Measurements from ENCODE around the gene PAXX.

PAXX gene

GRCh38 chr9:136952321-136952850 lies 39.8 kb upstream of the PAXX start:
- in situ Hi-C loops (cut with HindIII; ENCODE audit: low sequenced_read_pairs): no loop called here

- in situ Hi-C loops (cut with HindIII; ENCODE audit: low sequenced_read_pairs): no loop called here
Observed at GRCh38 chr9:136952876-136953770, 39.1 kb upstream of the PAXX start.

- in situ Hi-C loops (cut with HindIII; ENCODE audit: low sequenced_read_pairs): no loop called here
Observed at GRCh38 chr9:136953771-136954269, 38.4 kb upstream of the PAXX start.

GRCh38 chr9:136954270-136955083 lies 37.7 kb upstream of the PAXX start:
- in situ Hi-C loops (cut with HindIII; ENCODE audit: low sequenced_read_pairs): no loop called here

- in situ Hi-C loops (cut with HindIII; ENCODE audit: low sequenced_read_pairs): no loop called here
Observed at GRCh38 chr9:136955202-136955942, 36.9 kb upstream of the PAXX start.

- in situ Hi-C loops (cut with HindIII; ENCODE audit: low sequenced_read_pairs): no loop called here
Observed at GRCh38 chr9:136955943-136956335, 36.3 kb upstream of the PAXX start.

GRCh38 chr9:136956604-136957003 lies 35.6 kb upstream of the PAXX start:
- in situ Hi-C loops (cut with HindIII; ENCODE audit: low sequenced_read_pairs): no loop called here

GRCh38 chr9:136957461-136957860 lies 34.8 kb upstream of the PAXX start:
- in situ Hi-C loops (cut with HindIII; ENCODE audit: low sequenced_read_pairs): no loop called here

GRCh38 chr9:136957901-136958300 lies 34.3 kb upstream of the PAXX start:
- in situ Hi-C loops (cut with HindIII; ENCODE audit: low sequenced_read_pairs): no loop called here

- in situ Hi-C loops (cut with HindIII; ENCODE audit: low sequenced_read_pairs): no loop called here
Observed at GRCh38 chr9:136958473-136958872, 33.7 kb upstream of the PAXX start.

GRCh38 chr9:136958898-136959850 lies 33.0 kb upstream of the PAXX start:
- in situ Hi-C loops (cut with HindIII; ENCODE audit: low sequenced_read_pairs): no loop called here

- in situ Hi-C loops (cut with HindIII; ENCODE audit: low sequenced_read_pairs): no loop called here
Observed at GRCh38 chr9:136960212-136960937, 31.8 kb upstream of the PAXX start.

- in situ Hi-C loops (cut with HindIII; ENCODE audit: low sequenced_read_pairs): no loop called here
Observed at GRCh38 chr9:136960938-136961275, 31.3 kb upstream of the PAXX start.

GRCh38 chr9:136961279-136962065 lies 30.8 kb upstream of the PAXX start:
- in situ Hi-C loops (cut with HindIII; ENCODE audit: low sequenced_read_pairs): no loop called here

- in situ Hi-C loops (cut with HindIII; ENCODE audit: low sequenced_read_pairs): no loop called here
Observed at GRCh38 chr9:136962163-136962562, 30.1 kb upstream of the PAXX start.

- in situ Hi-C loops (cut with HindIII; ENCODE audit: low sequenced_read_pairs): no loop called here
Observed at GRCh38 chr9:136962701-136963248, 29.4 kb upstream of the PAXX start.

- in situ Hi-C loops (cut with HindIII; ENCODE audit: low sequenced_read_pairs): no loop called here
Observed at GRCh38 chr9:136963341-136963740, 28.9 kb upstream of the PAXX start.

GRCh38 chr9:136963751-136964150 lies 28.5 kb upstream of the PAXX start:
- in situ Hi-C loops (cut with HindIII; ENCODE audit: low sequenced_read_pairs): no loop called here

Data from endothelial cell of hepatic sinusoid (primary cell).